HEK293T (cell line): ENCODE data around the gene CASP9.

Source experiments
- CTCF ChIA-PET: fragments of 350-600 bp; formaldehyde crosslinking; extraction: SDS; loops from one replicate; lab custom pipeline; 2021; ENCODE audit warnings: antibody characterized with exemption, inconsistent platforms; lab: Yijun Ruan, JAX
- POLR2A ChIA-PET: fragments of 350-600 bp; formaldehyde crosslinking; extraction: SDS; loops from one replicate; lab custom pipeline; 2020; ENCODE audit warnings: antibody characterized with exemption, inconsistent platforms; lab: Yijun Ruan, JAX
- DNase-seq: peaks from one replicate; pipeline ENCODE4 v3.0.0; 2012; ENCODE audit warnings: mixed read lengths; ENCODE audit errors: extremely low spot score
- ARNT ChIP-seq: fragments of 450-650 bp; IDR thresholded peaks from 2 replicates; pipeline ENCODE4 v1.6.1; 2017; ENCODE audit warnings: mild to moderate bottlenecking
- BHLHE40 ChIP-seq: fragments of 450-650 bp; IDR thresholded peaks from 2 replicates; pipeline ENCODE4 v1.6.1; 2016; ENCODE audit warnings: mild to moderate bottlenecking, moderate library complexity, borderline replicate concordance
- CTBP1 ChIP-seq: fragments of 450-650 bp; IDR thresholded peaks from 2 replicates; pipeline ENCODE4 v1.6.1; 2016; ENCODE audit warnings: borderline replicate concordance
- ELF4 ChIP-seq: fragments of 450-650 bp; IDR thresholded peaks from 2 replicates; pipeline ENCODE4 v1.6.1; 2017; ENCODE audit warnings: antibody characterized with exemption
- FOXA1 ChIP-seq: fragments of 450-650 bp; IDR thresholded peaks from 2 replicates; pipeline ENCODE4 v1.6.1; 2016; ENCODE audit warnings: mild to moderate bottlenecking
- FOXK2 ChIP-seq: fragments of 450-650 bp; IDR thresholded peaks from 2 replicates; pipeline ENCODE4 v1.6.1; 2016; ENCODE audit warnings: mild to moderate bottlenecking
- FOXM1 ChIP-seq: fragments of 450-650 bp; IDR thresholded peaks from 2 replicates; pipeline ENCODE4 v1.6.1; 2017; ENCODE audit warnings: mild to moderate bottlenecking, borderline replicate concordance
- HDGF ChIP-seq: fragments of 450-650 bp; IDR thresholded peaks from 2 replicates; pipeline ENCODE4 v1.6.1; 2017; ENCODE audit warnings: antibody characterized with exemption, borderline replicate concordance
- L3MBTL2 ChIP-seq: fragments of 450-650 bp; conservative IDR thresholded peaks from 2 replicates; pipeline ENCODE4 v1.6.1; 2016; ENCODE audit warnings: mild to moderate bottlenecking
- LEF1 ChIP-seq: fragments of 450-650 bp; IDR thresholded peaks from 2 replicates; pipeline ENCODE4 v1.6.1; 2017; ENCODE audit warnings: mild to moderate bottlenecking, borderline replicate concordance
- NFRKB ChIP-seq: fragments of 450-650 bp; IDR thresholded peaks from 2 replicates; pipeline ENCODE4 v1.6.1; 2016; ENCODE audit warnings: mild to moderate bottlenecking, moderate library complexity
- SP1 ChIP-seq: fragments of 450-650 bp; IDR thresholded peaks from 2 replicates; pipeline ENCODE4 v1.6.1; 2017
- SUZ12 ChIP-seq: fragments of 450-650 bp; IDR thresholded peaks from 2 replicates; pipeline ENCODE4 v1.6.1; 2016; ENCODE audit warnings: mild to moderate bottlenecking
- TARDBP ChIP-seq: fragments of 450-650 bp; IDR thresholded peaks from 2 replicates; pipeline ENCODE4 v1.6.1; 2016
- ZNF384 ChIP-seq: fragments of 450-650 bp; IDR thresholded peaks from 2 replicates; pipeline ENCODE4 v1.6.1; 2016
- TF ChIP-seq, protein P1 (sequence below): fragments of 450-650 bp; IDR thresholded peaks from 2 replicates; pipeline ENCODE4 v1.6.1; 2016

CASP9 gene

GRCh38 chr1:15531003-15531402, 7.0 kb upstream of the CASP9 start:
- no peak for DNase-seq
- POLR2A ChIA-PET: no interaction called here
- no peak for TF ChIP-seq ZNF384
- TF ChIP-seq, protein P1, sequence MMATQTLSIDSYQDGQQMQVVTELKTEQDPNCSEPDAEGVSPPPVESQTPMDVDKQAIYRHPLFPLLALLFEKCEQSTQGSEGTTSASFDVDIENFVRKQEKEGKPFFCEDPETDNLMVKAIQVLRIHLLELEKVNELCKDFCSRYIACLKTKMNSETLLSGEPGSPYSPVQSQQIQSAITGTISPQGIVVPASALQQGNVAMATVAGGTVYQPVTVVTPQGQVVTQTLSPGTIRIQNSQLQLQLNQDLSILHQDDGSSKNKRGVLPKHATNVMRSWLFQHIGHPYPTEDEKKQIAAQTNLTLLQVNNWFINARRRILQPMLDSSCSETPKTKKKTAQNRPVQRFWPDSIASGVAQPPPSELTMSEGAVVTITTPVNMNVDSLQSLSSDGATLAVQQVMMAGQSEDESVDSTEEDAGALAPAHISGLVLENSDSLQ: no peak
- TF ChIP-seq ARNT: no peak
- no peak for TF ChIP-seq LEF1
- no peak for TF ChIP-seq NFRKB
- TF ChIP-seq FOXK2: no peak
- no peak for TF ChIP-seq TARDBP
- TF ChIP-seq BHLHE40: no peak
- TF ChIP-seq L3MBTL2: no peak
- TF ChIP-seq HDGF: no peak
- no peak for TF ChIP-seq ELF4
- no peak for TF ChIP-seq FOXA1
- no peak for TF ChIP-seq SUZ12
- no peak for TF ChIP-seq SP1
- CTCF ChIA-PET: no interaction called here

DNA sequence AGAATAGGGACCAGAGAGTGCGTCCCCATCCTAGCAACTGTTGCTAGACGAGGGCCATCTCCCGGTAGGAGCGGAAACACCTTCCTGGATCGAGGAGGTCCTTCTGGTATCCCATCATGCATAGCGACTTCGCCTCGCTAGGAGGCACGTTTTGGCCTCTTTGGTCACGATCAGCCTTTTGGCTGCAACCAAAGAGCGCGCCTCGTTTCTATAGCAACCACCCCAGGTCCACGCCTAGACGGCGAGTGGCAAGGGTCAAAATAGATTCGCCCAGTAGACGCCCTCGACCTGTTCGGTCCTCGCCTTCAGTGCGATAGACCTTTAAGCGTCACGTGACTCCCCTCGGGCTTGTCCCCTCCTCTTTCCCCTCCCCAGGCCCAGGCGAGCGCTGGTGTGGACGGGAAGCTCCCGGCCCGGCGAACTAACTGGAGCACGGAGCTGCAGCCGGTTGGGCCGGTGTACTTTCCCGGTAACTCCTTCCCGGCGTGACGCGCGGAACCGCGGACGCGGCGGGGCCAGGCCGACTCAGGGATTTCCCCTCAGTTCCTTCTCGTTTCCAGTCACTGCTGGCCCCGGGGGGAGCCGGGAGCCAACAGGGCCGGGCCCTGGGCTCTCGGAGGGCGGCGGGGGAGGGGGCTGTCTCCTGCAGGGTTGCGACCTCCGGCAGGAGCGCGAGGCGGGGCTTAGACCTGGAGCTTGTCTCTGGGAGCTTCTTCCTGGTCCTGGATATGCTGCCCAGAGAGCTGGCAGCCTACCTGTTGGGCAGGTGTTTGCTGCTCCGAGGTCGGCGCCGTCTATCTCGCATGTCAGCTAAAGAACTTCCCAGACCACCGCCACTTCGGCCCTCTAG, 2.7 kb upstream of the CASP9 start, which contains the start of gene DNAJC16:
Gene DNAJC16, plus strand, starts transcription at position 359 of the 850 bp plus-strand sequence. CDS start 2,258 bp downstream, outside the sequence.
- POLR2A ChIA-PET: interaction anchor here (0.6 to 1.3 kb wide), 5 partner anchors 8 to 159 kb away, joined by 3 to 5 read pairs (median 3); no protein-coding TSS in a partner anchor
- TF ChIP-seq ARNT: no peak
- no peak for TF ChIP-seq ZNF384
- TF ChIP-seq FOXK2: no peak
- no peak for TF ChIP-seq BHLHE40
- TF ChIP-seq SP1: no peak
- TF ChIP-seq HDGF: no peak
- no peak for TF ChIP-seq CTBP1
- TF ChIP-seq NFRKB: no peak
- TF ChIP-seq, protein P1: no peak
- no peak for TF ChIP-seq TARDBP
- TF ChIP-seq FOXA1: no peak
- TF ChIP-seq L3MBTL2: no peak; the same call in 1 of the 2 replicates
- no peak for TF ChIP-seq SUZ12
- no peak for TF ChIP-seq LEF1
- CTCF ChIA-PET: no interaction called here
- DNase-seq: peak; percentile 87

- POLR2A ChIA-PET: interaction anchor here (0.6 to 1.3 kb wide), 3 partner anchors 9 to 70 kb away, joined by 3 to 5 read pairs (median 4); no protein-coding TSS in a partner anchor
Measured at GRCh38 chr1:15526021-15526489, 2.0 kb upstream of the CASP9 start.

GRCh38 chr1:15525050-15526020, 1.3 kb upstream of the CASP9 start:
- CTCF ChIA-PET: no interaction called here
- no peak for DNase-seq
- TF ChIP-seq FOXA1 (no peak), BHLHE40 (no peak), L3MBTL2 (peak; percentile 20; the same call in 1 of the 2 replicates), ZNF384 (0 out of 2 replicates have a peak, but pooled peaks have one; percentile 70), NFRKB (no peak)
- POLR2A ChIA-PET: interaction anchor here (0.6 kb wide), 1 partner anchor 14 kb away, joined by 3 read pairs; no protein-coding TSS in a partner anchor

More at GRCh38 chr1:15526021-15526489, 2.0 kb upstream of the CASP9 start:
- TF ChIP-seq ELF4 (0 out of 2 replicates have a peak, but pooled peaks have one; percentile 19), TARDBP (no peak), ARNT (no peak)
- CTCF ChIA-PET: no interaction called here
- DNase-seq: no peak

GRCh38 chr1:15524283-15525049, 451 bp upstream of the CASP9 start:
- TF ChIP-seq FOXM1: no peak
- no peak; the same call in 1 of the 2 replicates for TF ChIP-seq SP1
- TF ChIP-seq FOXK2: no peak
- TF ChIP-seq TARDBP: no peak
- no peak for TF ChIP-seq CTBP1
- no peak for TF ChIP-seq LEF1
- no peak for TF ChIP-seq L3MBTL2
- TF ChIP-seq SUZ12: no peak
- TF ChIP-seq, protein P1: no peak
- TF ChIP-seq NFRKB: no peak
- no peak for TF ChIP-seq HDGF
- TF ChIP-seq ELF4: no peak
- TF ChIP-seq FOXA1: no peak
- TF ChIP-seq BHLHE40: no peak
- TF ChIP-seq ZNF384: no peak
- no peak for TF ChIP-seq ARNT
- peak; percentile 94 for DNase-seq
- CTCF ChIA-PET: no interaction called here
- POLR2A ChIA-PET: no interaction called here
